Endothelial cell of umbilical vein (primary cell): Measurements from ENCODE around the gene KPNB1. TPM values are rescaled to one million over a fixed set of nuclear protein-coding genes. Genes with fewer than 3 reads are reported as not detected.

Experiments
- BruUV-seq: library from RNA; stranded (reverse); fragments of 400-500 nt; replicated peaks from 2 replicates; lab custom pipeline; 2021; lab: Mats Ljungman, UMichigan
- CTCF ChIA-PET: fragments of 300-600, 350-600 bp; sonication (Branson Sonifier 250); formaldehyde crosslinking; loops from one replicate; lab custom pipeline; 2021; ENCODE audit warnings: antibody characterized with exemption, inconsistent platforms; lab: Charles Lee
- POLR2A ChIA-PET: fragments of 300-600, 350-600 bp; sonication (Branson Sonifier 250); formaldehyde crosslinking; loops from one replicate; lab custom pipeline; 2021; ENCODE audit warnings: antibody characterized with exemption, inconsistent platforms; lab: Charles Lee
- DNase-seq: peaks from one replicate; pipeline ENCODE4 v3.0.0-alpha.2; 2011; ENCODE audit warnings: low read depth, low spot score
- FAIRE-seq: peaks from 2 replicates; lab custom pipeline; 2011; peaks lifted over from hg19 to GRCh38; lab: Jason Lieb, UNC
- H2AFZ ChIP-seq: 2 replicates; pipeline ENCODE4 v1.6.0; 2012; ENCODE audit warnings: low read depth, low read length, control low read depth, inconsistent platforms
- H3K27ac ChIP-seq: 2 replicates; pipeline ENCODE4 v1.5.1; 2011; ENCODE audit warnings: low read depth, mild to moderate bottlenecking, control low read depth, low read length, moderate library complexity; ENCODE audit not compliant: insufficient read depth
- H3K27me3 ChIP-seq, 2 experiments: 2 replicates each; pipeline versions ENCODE4 v1.6.0 to v1.6.1; 2011; ENCODE audit warnings: low read length in 2 of 2, mixed read lengths in 1 of 2; ENCODE audit not compliant: control insufficient read depth in 2 of 2, insufficient read depth in 2 of 2
- H3K36me3 ChIP-seq, 2 experiments: 2 replicates in 1 of 2; 3 replicates in 1 of 2; pipeline ENCODE4 v1.5.1; 2011; ENCODE audit warnings: low read length in 2 of 2, mild to moderate bottlenecking in 1 of 2, moderate library complexity in 1 of 2; ENCODE audit not compliant: control insufficient read depth in 2 of 2, insufficient read depth in 2 of 2; ENCODE audit errors: extremely low read depth in 1 of 2
- H3K4me1 ChIP-seq: 3 replicates; pipeline ENCODE4 v1.5.1; 2011; ENCODE audit warnings: mild to moderate bottlenecking, low read length; ENCODE audit not compliant: control insufficient read depth, insufficient read depth; ENCODE audit errors: extremely low read depth
- H3K4me2 ChIP-seq: 2 replicates; pipeline ENCODE4 v1.6.1; 2011; ENCODE audit warnings: low read length, control low read depth, mixed read lengths; ENCODE audit not compliant: insufficient read depth
- H3K4me3 ChIP-seq, 3 experiments: fragments of 200-600 bp in 1 of 3; sonication (generic), shearing (Covaris generic) in 1 of 3; replicated peaks in 1 of 3; 2 replicates each; pipeline ENCODE4 v1.5.1; 2011 to 2016; ENCODE audit warnings: control low read depth in 3 of 3, low read length in 3 of 3, mild to moderate bottlenecking in 2 of 3, inconsistent platforms in 1 of 3, low read depth in 1 of 3, moderate library complexity in 1 of 3; ENCODE audit not compliant: insufficient read depth in 1 of 3
- H3K79me2 ChIP-seq: 2 replicates; pipeline ENCODE4 v1.6.0; 2012; ENCODE audit warnings: low read length, inconsistent platforms; ENCODE audit not compliant: control insufficient read depth, insufficient read depth
- H3K9ac ChIP-seq: replicated peaks from 2 replicates; pipeline ENCODE3; 2011; ENCODE audit warnings: low read length, control low read depth; ENCODE audit not compliant: insufficient read depth; ENCODE audit errors: extremely low read depth
- H3K9me1 ChIP-seq: replicated peaks from 3 replicates; pipeline ENCODE4 v1.6.0; 2011; ENCODE audit warnings: mild to moderate bottlenecking, low read length; ENCODE audit not compliant: control insufficient read depth, insufficient read depth; ENCODE audit errors: extremely low read depth
- H3K9me3 ChIP-seq: replicated peaks from 2 replicates; pipeline ENCODE4 v1.5.1; 2012; ENCODE audit warnings: low read length, inconsistent platforms; ENCODE audit not compliant: control insufficient read depth, insufficient read depth
- H4K20me1 ChIP-seq: replicated peaks from 2 replicates; pipeline ENCODE3; 2011; ENCODE audit warnings: mild to moderate bottlenecking, low read length; ENCODE audit not compliant: control insufficient read depth, insufficient read depth; ENCODE audit errors: extremely low read depth
- CTCF ChIP-seq, 2 donors: IDR thresholded peaks; 1 replicate in 1 of 2; 2 replicates in 1 of 2; pipeline ENCODE4 v1.5.1; 2011; ENCODE audit warnings: low read length in 2 of 2, mild to moderate bottlenecking in 2 of 2, moderate library complexity in 2 of 2, control low read depth in 1 of 2, inconsistent platforms in 1 of 2, low read depth in 1 of 2; ENCODE audit not compliant: insufficient read depth in 1 of 2; ENCODE audit errors: extremely low read depth in 1 of 2
- EZH2 ChIP-seq: IDR thresholded peaks from 2 replicates; pipeline ENCODE4 v1.6.1; 2012; ENCODE audit warnings: borderline replicate concordance, low read depth, mild to moderate bottlenecking, moderate library complexity, low read length, inconsistent platforms; ENCODE audit not compliant: severe bottlenecking
- FOS ChIP-seq: IDR thresholded peaks from 2 replicates; pipeline ENCODE4 v1.6.1; 2011; ENCODE audit warnings: mild to moderate bottlenecking, low read length, moderate library complexity, borderline replicate concordance; ENCODE audit not compliant: insufficient read depth
- GATA2 ChIP-seq: IDR thresholded peaks from 2 replicates; pipeline ENCODE4 v1.7.0; 2011; ENCODE audit warnings: low read depth, mild to moderate bottlenecking, moderate library complexity, mixed read lengths, low read length; ENCODE audit not compliant: insufficient read length, insufficient read depth
- JUN ChIP-seq: IDR thresholded peaks from 2 replicates; pipeline ENCODE4 v1.6.1; 2011; ENCODE audit warnings: borderline replicate concordance, low read depth; ENCODE audit not compliant: insufficient read length, insufficient read depth
- POLR2A ChIP-seq: IDR thresholded peaks from 2 replicates; pipeline ENCODE4 v1.6.1; 2012; ENCODE audit warnings: low read depth, mild to moderate bottlenecking, control low read depth, low read length
- POLR2AphosphoS5 ChIP-seq: IDR thresholded peaks from 2 replicates; pipeline ENCODE4 v1.6.1; 2012; ENCODE audit warnings: low read depth, mild to moderate bottlenecking, control low read depth, low read length, moderate library complexity; ENCODE audit not compliant: insufficient read depth
- dilution Hi-C: fragments of 300-500 bp; cut with MboI; formaldehyde crosslinking; loops from one replicate; pipeline ENCODE4 v1.15.0; 2019; ENCODE audit warnings: low sequenced_read_pairs; ENCODE audit not compliant: extremely low pct_ligation_motif_present
- intact Hi-C: fragments of 100-400 bp; cut with micrococcal nuclease; formaldehyde crosslinking; loops from one replicate; pipeline ENCODE4 v1.10.0; 2022
- polyA plus RNA-seq, 4 experiments: library from polyadenylated mRNA; depleted of rRNA in 3 of 4; stranded (reverse) in 3 of 4; unstranded in 1 of 4; fragments of >200 nt; gene quantifications; 2 replicates each; pipeline versions ENCODE4 v1.2.1 to v1.2.3, GENCODE V29; 2011 to 2012; ENCODE audit warnings: missing spikeins in 1 of 4
- total RNA-seq: library from RNA; stranded (reverse); gene quantifications from 2 replicates; pipeline ENCODE4 v1.2.3, GENCODE V29; 2021

KPNB1 gene
- total and polyA plus RNA-seq, 2 donors (not counting 3 experiments of a cell fraction or from before 2014, with no cell fraction given), result 119 to 495 TPM

GRCh38 chr17:47713980-47714700, 64.4 kb downstream of the KPNB1 start:
- Histone ChIP-seq H3K4me1 (no peaks in the 10 kb centered on the region), H3K9ac (no peak overlapping the region), H3K4me2 (no peak overlapping the region), H4K20me1 (no peaks in the 10 kb centered on the region), H3K79me2 (no peaks in the 10 kb centered on the region), H3K9me1 (no peaks in the 10 kb centered on the region), H2AFZ (no peak overlapping the region), H3K36me3 (peaks cover 0 to 15% of the 10 kb centered on the region in 2 experiments), H3K27me3 (peaks cover 11% of the 10 kb centered on the region in 2 experiments), H3K4me3 (no peak overlapping the region), H3K9me3 (no peaks in the 10 kb centered on the region), H3K27ac (no peak overlapping the region)
- ChIA-PET CTCF (interaction anchor here (0.8 to 1.6 kb wide), 2 partner anchors 10 to 16 kb away, joined by 3 to 4 read pairs; no protein-coding TSS in a partner anchor), POLR2A (interaction anchor here (0.6 kb wide), 1 partner anchor 15 kb away, joined by 3 read pairs; no protein-coding TSS in a partner anchor)
- no TSS peak for BruUV-seq
- DNase-seq (no peak), FAIRE-seq (no peak)
- dilution Hi-C loops (no loop called here), intact Hi-C loops (no loop called here)
- TF ChIP-seq GATA2 (no peak), POLR2A (no peak), JUN (no peak), POLR2AphosphoS5 (no peak), EZH2 (no peak), CTCF (IDR thresholded peaks at IDR 0.05; ENCODE audit: extremely low read depth in 1 of 2, insufficient read depth in 1 of 2, low read depth in 1 of 2, low read length in 2 of 2) (no peak), FOS (no peak)
